ENCODE measurements around the gene DNAH3.
"Not testable (repeated sequence)": the region's sequence is repeated elsewhere in the genome, so short reads cannot be mapped to it uniquely, and the experiment has no call there.

DNAH3 gene

GRCh38 chr16:21070564-21070963, 80.1 kb downstream of the DNAH3 start:
- ATAC-seq, result no peak

- no peak for ATAC-seq
Observed at GRCh38 chr16:21069986-21070385, 80.7 kb downstream of the DNAH3 start.

- no peak for ATAC-seq
Observed at GRCh38 chr16:21064203-21064602, 86.4 kb downstream of the DNAH3 start.

- not testable (repeated sequence) for ATAC-seq
Observed at GRCh38 chr16:21063314-21063713, 87.3 kb downstream of the DNAH3 start.

- ATAC-seq, result no peak
Observed at GRCh38 chr16:21060027-21060510, 90.6 kb downstream of the DNAH3 start.

GRCh38 chr16:21057875-21058274, 92.8 kb downstream of the DNAH3 start:
- no peak for ATAC-seq

GRCh38 chr16:21056396-21056795, 94.2 kb downstream of the DNAH3 start:
- ATAC-seq, result no peak

GRCh38 chr16:21055738-21056137, 94.9 kb downstream of the DNAH3 start:
- ATAC-seq, result not testable (repeated sequence)

GRCh38 chr16:21053590-21053989, 97.1 kb downstream of the DNAH3 start:
- no peak for ATAC-seq

GRCh38 chr16:21048091-21048912, 102.3 kb downstream of the DNAH3 start:
- not testable (repeated sequence) for ATAC-seq

GRCh38 chr16:21038197-21038596, 112.4 kb downstream of the DNAH3 start:
- no peak for ATAC-seq

GRCh38 chr16:21037736-21038135, 112.9 kb downstream of the DNAH3 start:
- ATAC-seq, result no peak

GRCh38 chr16:21037168-21037567, 113.5 kb downstream of the DNAH3 start:
- ATAC-seq, result no peak

- no peak for ATAC-seq
Observed at GRCh38 chr16:21036471-21036870, 114.2 kb downstream of the DNAH3 start.

- no peak for ATAC-seq
Observed at GRCh38 chr16:21033704-21034103, 116.9 kb downstream of the DNAH3 start.

- no peak for ATAC-seq
Observed at GRCh38 chr16:21033264-21033663, 117.4 kb downstream of the DNAH3 start.

- no peak for ATAC-seq
Observed at GRCh38 chr16:21028728-21029127, 121.9 kb downstream of the DNAH3 start.

- ATAC-seq, result no peak
Observed at GRCh38 chr16:21026846-21027245, 123.8 kb downstream of the DNAH3 start.

GRCh38 chr16:21023509-21024202, 127.0 kb downstream of the DNAH3 start:
- ATAC-seq, result no peak

- ATAC-seq, result no peak
Observed at GRCh38 chr16:21021316-21021715, 129.3 kb downstream of the DNAH3 start.

- ATAC-seq, result no peak
Observed at GRCh38 chr16:21009815-21010214, 140.8 kb downstream of the DNAH3 start.

GRCh38 chr16:21005008-21005407, 145.6 kb downstream of the DNAH3 start:
- ATAC-seq, result no peak

- ATAC-seq, result no peak
Observed at GRCh38 chr16:21001262-21001661, 149.4 kb downstream of the DNAH3 start.

GRCh38 chr16:20997147-20997546, 153.5 kb downstream of the DNAH3 start:
- ATAC-seq, result no peak

Measured in activated CD4-positive, CD25-positive, alpha-beta regulatory T cell treated with anti-CD3 and anti-CD28 coated beads, Interleukin-2, amount 50 U/mL, for 24 hours (primary cell).